Measurements from ENCODE around the gene LGR4. TPM values are rescaled to one million over a fixed set of nuclear protein-coding genes. Genes with fewer than 3 reads are reported as not detected.
A peak's percentile ranks its signal among the peaks of the same experiment; 100 is the strongest.

LGR4 gene
- total RNA-seq, 4 donors from 2014 or later, result 29.7 to 134 (median 119) TPM

- TF ChIP-seq POLR2A (IDR thresholded peaks at IDR 0.05), result no peak
- peak in 2 of 6 experiments; percentile 20 to 28 for TF ChIP-seq CTCF (IDR thresholded peaks at IDR 0.05)
- Histone ChIP-seq H3K4me1 (peaks cover 0 to 45% (median 0%) of the 10 kb centered on the region in 4 donors), H3K4me3 (no peak overlapping the region), H3K27ac (peak overlapping the region in 1 of 4 donors; percentile 10), H3K36me3 (no peaks in the 10 kb centered on the region), H3K9me3 (no peaks in the 10 kb centered on the region), H3K27me3 (no peaks in the 10 kb centered on the region)
- DNase-seq, result no peak
These were observed 82.0 kb downstream of the LGR4 start for GRCh38 chr11:27390318-27391295.

- peaks cover 0 to 32% (median 0%) of the 10 kb centered on the region in 4 donors for H3K4me1 ChIP-seq
- H3K9me3 ChIP-seq, result no peaks in the 10 kb centered on the region
- TF ChIP-seq POLR2A (IDR thresholded peaks at IDR 0.05) (peak in 1 of 2 donors; percentile 32), CTCF (IDR thresholded peaks at IDR 0.05) (no peak)
- DNase-seq, result no peak
- no peaks in the 10 kb centered on the region for H3K36me3 ChIP-seq
- H3K27ac ChIP-seq, result peak overlapping the region in 2 of 4 donors; percentile 45 to 46
- no peak overlapping the region for H3K4me3 ChIP-seq
- no peaks in the 10 kb centered on the region for H3K27me3 ChIP-seq
These were observed 83.7 kb downstream of the LGR4 start for GRCh38 chr11:27388869-27389268.

GRCh38 chr11:27388001-27388400 is 84.6 kb downstream of the LGR4 start:
- H3K36me3 ChIP-seq, result no peaks in the 10 kb centered on the region
- no peaks in the 10 kb centered on the region for H3K9me3 ChIP-seq
- TF ChIP-seq CTCF (IDR thresholded peaks at IDR 0.05) (no peak), POLR2A (IDR thresholded peaks at IDR 0.05) (no peak)
- H3K4me3 ChIP-seq, result no peak overlapping the region
- H3K27ac ChIP-seq, result no peak overlapping the region
- peaks cover 0 to 25% (median 0%) of the 10 kb centered on the region in 4 donors for H3K4me1 ChIP-seq
- H3K27me3 ChIP-seq, result no peaks in the 10 kb centered on the region
- DNase-seq, result no peak

- no peak for TF ChIP-seq CTCF (IDR thresholded peaks at IDR 0.05)
- TF ChIP-seq POLR2A (IDR thresholded peaks at IDR 0.05), result no peak
- H3K27ac ChIP-seq, result no peak overlapping the region
- H3K27me3 ChIP-seq, result no peaks in the 10 kb centered on the region
- no peak overlapping the region for H3K4me3 ChIP-seq
- H3K4me1 ChIP-seq, result peaks cover 0 to 18% (median 0%) of the 10 kb centered on the region in 4 donors
- no peaks in the 10 kb centered on the region for H3K9me3 ChIP-seq
- no peak for DNase-seq
- H3K36me3 ChIP-seq, result peaks cover 0 to 5% (median 0%) of the 10 kb centered on the region in 3 donors
These were observed 85.2 kb downstream of the LGR4 start for GRCh38 chr11:27387362-27387761.

- TF ChIP-seq POLR2A (IDR thresholded peaks at IDR 0.05) (no peak), CTCF (IDR thresholded peaks at IDR 0.05) (no peak)
- Histone ChIP-seq H3K27ac (no peak overlapping the region), H3K4me3 (no peak overlapping the region), H3K36me3 (peaks cover 0 to 15% (median 0%) of the 10 kb centered on the region in 3 donors), H3K4me1 (peaks cover 0 to 8% (median 0%) of the 10 kb centered on the region in 4 donors), H3K9me3 (no peaks in the 10 kb centered on the region), H3K27me3 (no peaks in the 10 kb centered on the region)
- no peak for DNase-seq
These were observed 86.3 kb downstream of the LGR4 start for GRCh38 chr11:27386181-27386845.

Measured in Peyer's patch (tissue), 4 donors.